Measurements from ENCODE around the gene RPS13.
"Not testable (repeated sequence)": the region's sequence is repeated elsewhere in the genome, so short reads cannot be mapped to it uniquely, and the experiment has no call there.

The RPS13 gene

GRCh38 chr11:17034027-17034426 is 43.4 kb downstream of the RPS13 start:
- not testable (repeated sequence) for DNase-seq

- no peak for DNase-seq
Observed at GRCh38 chr11:17026487-17027082, 50.9 kb downstream of the RPS13 start.

GRCh38 chr11:17024924-17025323 is 52.5 kb downstream of the RPS13 start:
- DNase-seq: no peak

Measured in stimulated activated CD8-positive, alpha-beta memory T cell treated with anti-CD3 and anti-CD28 coated beads, Interleukin-4, amount 100 ng/mL, for 48 hours (primary cell).